ENCODE results near the gene KIFC1. TPM values are rescaled to one million over a fixed set of nuclear protein-coding genes. Genes with fewer than 3 reads are reported as not detected.

KIFC1 gene
- total RNA-seq, 1 donor from 2014 or later = 16.7 TPM

GRCh38 chr6:33410711-33411631 lies 19.3 kb downstream of the KIFC1 start, which contains the start of gene PHF1:
PHF1 (plus strand) TSS chr6:33411014; CDS start chr6:33412264, 1,250 bp downstream.
- DNase-seq (ENCODE audit: low read depth in 2 of 2) = peak; percentile 65 to 89

GRCh38 chr6:33411632-33412005 lies 20.0 kb downstream of the KIFC1 start:
- DNase-seq (ENCODE audit: low read depth in 2 of 2) = no peak

GRCh38 chr6:33412140-33413009 lies 20.8 kb downstream of the KIFC1 start:
- DNase-seq (ENCODE audit: low read depth in 2 of 2) = no peak

- DNase-seq (ENCODE audit: low read depth in 2 of 2) = no peak
Observed at GRCh38 chr6:33413241-33414120, 21.9 kb downstream of the KIFC1 start.

GRCh38 chr6:33414592-33415271 lies 23.1 kb downstream of the KIFC1 start:
- DNase-seq (ENCODE audit: low read depth in 2 of 2) = no peak

GRCh38 chr6:33415831-33416230 lies 24.2 kb downstream of the KIFC1 start:
- no peak for DNase-seq (ENCODE audit: low read depth in 2 of 2)

- DNase-seq (ENCODE audit: low read depth in 2 of 2) = no peak
Observed at GRCh38 chr6:33416386-33417127, 24.9 kb downstream of the KIFC1 start.

GRCh38 chr6:33417128-33417902 lies 25.7 kb downstream of the KIFC1 start:
- DNase-seq (ENCODE audit: low read depth in 2 of 2) = peak in 1 of 2 donors; percentile 53

- DNase-seq (ENCODE audit: low read depth in 2 of 2) = peak; percentile 99 to 100
Observed at GRCh38 chr6:33417903-33418689, 26.5 kb downstream of the KIFC1 start, which contains the start of gene CUTA. CUTA (minus strand) TSS chr6:33418107; CDS start chr6:33418000, 107 bp downstream.

GRCh38 chr6:33418690-33419291 lies 27.2 kb downstream of the KIFC1 start:
- no peak for DNase-seq (ENCODE audit: low read depth in 2 of 2)

GRCh38 chr6:33419580-33420490 lies 28.2 kb downstream of the KIFC1 start, which contains the start of gene SYNGAP1:
SYNGAP1 (plus strand) TSS chr6:33420065; CDS start chr6:33420265, 200 bp downstream.
- DNase-seq (ENCODE audit: low read depth in 2 of 2) = no peak

- DNase-seq (ENCODE audit: low read depth in 2 of 2) = no peak
Observed at GRCh38 chr6:33420491-33421343, 29.1 kb downstream of the KIFC1 start.

GRCh38 chr6:33421344-33421643 lies 29.7 kb downstream of the KIFC1 start:
- DNase-seq (ENCODE audit: low read depth in 2 of 2) = no peak

- DNase-seq (ENCODE audit: low read depth in 2 of 2) = no peak
Observed at GRCh38 chr6:33423777-33424176, 32.2 kb downstream of the KIFC1 start.

GRCh38 chr6:33424855-33425667 lies 33.4 kb downstream of the KIFC1 start:
- DNase-seq (ENCODE audit: low read depth in 2 of 2) = no peak

Measured in dermis microvascular lymphatic vessel endothelial cell (primary cell).